Gastroesophageal sphincter (tissue), 4 donors: Measurements from ENCODE around the gene PAM. TPM values are rescaled to one million over a fixed set of nuclear protein-coding genes. Genes with fewer than 3 reads are reported as not detected.

Experiments
- ATAC-seq: fragments of 150-250 bp; one replicate; pipeline ENCODE4 v1.9.1; 2016; ENCODE audit warnings: mild to moderate bottlenecking, moderate library complexity
- H3K27ac ChIP-seq, 4 donors: fragments of 200-600 bp; sonication (generic) in 3 of 4; 1 replicate in 3 of 4; 2 replicates in 1 of 4; pipeline ENCODE4 v1.5.1; 2016 to 2019
- H3K27me3 ChIP-seq: fragments of 200-600 bp; sonication (generic); one replicate; pipeline ENCODE4 v1.5.1; 2019
- H3K36me3 ChIP-seq, 2 donors: fragments of 200-600 bp; sonication (generic); one replicate each; pipeline ENCODE4 v1.5.1; 2019; ENCODE audit warnings: control low read depth in 1 of 2
- H3K4me1 ChIP-seq, 3 donors: fragments of 200-600 bp; sonication (generic); 1 replicate in 2 of 3; 2 replicates in 1 of 3; pipeline ENCODE4 v1.5.1; 2016 to 2019; ENCODE audit warnings: control low read depth in 2 of 3
- H3K4me3 ChIP-seq, 2 donors: fragments of 200-600 bp; sonication (generic); one replicate each; pipeline ENCODE4 v1.5.1; 2019; ENCODE audit warnings: mild to moderate bottlenecking in 1 of 2, moderate library complexity in 1 of 2
- H3K9me3 ChIP-seq, 3 donors: fragments of 200-600 bp; sonication (generic); one replicate each; pipeline ENCODE4 v1.5.1; 2017 to 2019; ENCODE audit warnings: control low read depth in 2 of 3
- CTCF ChIP-seq, 4 experiments: fragments of 200-600 bp in 2 of 4; fragments of 450-650 bp in 2 of 4; sonication (generic) in 1 of 4; IDR thresholded peaks; one replicate each; pipeline ENCODE4 v1.5.1; 2017 to 2019; ENCODE audit warnings: antibody characterized with exemption in 4 of 4, mild to moderate bottlenecking in 2 of 4, moderate library complexity in 2 of 4
- EP300 ChIP-seq: sonication (generic); formaldehyde crosslinking; IDR thresholded peaks from one replicate; pipeline ENCODE4 v1.6.1; 2017; ENCODE audit warnings: antibody characterized with exemption, mild to moderate bottlenecking
- POLR2A ChIP-seq, 2 donors: fragments of 450-650 bp; IDR thresholded peaks; one replicate each; pipeline ENCODE4 v1.6.1; 2017; ENCODE audit warnings: antibody characterized with exemption in 2 of 2, mild to moderate bottlenecking in 2 of 2, moderate library complexity in 1 of 2
- POLR2AphosphoS5 ChIP-seq: sonication (generic); formaldehyde crosslinking; IDR thresholded peaks from one replicate; pipeline ENCODE4 v1.6.1; 2017; ENCODE audit warnings: antibody characterized with exemption
- WGBS, 2 donors: methylation state at CpG; one replicate each; pipeline ENCODE4 v1.1.5; 2018; ENCODE audit warnings: low coverage in 1 of 2; 5-methylcytosine and 5-hydroxymethylcytosine counted together
- total RNA-seq, 4 donors: library from RNA; depleted of rRNA; stranded (reverse); fragments of >200 nt; gene quantifications; one replicate each; pipeline ENCODE4 v1.1.0, GENCODE V29; 2016

The PAM gene
- total RNA-seq, 4 donors from 2014 or later, result 247 to 404 (median 311) TPM

GRCh38 chr5:102865510-102866236 is 110.6 kb downstream of the PAM start:
- peaks cover 5 to 58% (median 7%) of the 10 kb centered on the region in 3 donors for H3K4me1 ChIP-seq
- H3K9me3 ChIP-seq, result no peaks in the 10 kb centered on the region
- TF ChIP-seq POLR2A (IDR thresholded peaks at IDR 0.05), result peak; percentile 16 to 52
- peak; percentile 73 for TF ChIP-seq POLR2AphosphoS5
- no peak for TF ChIP-seq EP300
- TF ChIP-seq CTCF (IDR thresholded peaks at IDR 0.05), result peak in 1 of 4 experiments; percentile 16
- peak overlapping the region; percentile 64 to 74 for H3K4me3 ChIP-seq
- no peaks in the 10 kb centered on the region for H3K36me3 ChIP-seq
- H3K27me3 ChIP-seq, result no peaks in the 10 kb centered on the region
- H3K27ac ChIP-seq, result peak overlapping the region; percentile 70 to 96 (median 94)
- WGBS, 2 donors, result 2 to 3% methylated on average over 5 of the region's 54 CpGs
- ATAC-seq, result peak; percentile 83

GRCh38 chr5:102866237-102866600 is 111.1 kb downstream of the PAM start:
- peak overlapping the region; percentile 64 to 74 for H3K4me3 ChIP-seq
- H3K27me3 ChIP-seq, result no peaks in the 10 kb centered on the region
- no peaks in the 10 kb centered on the region for H3K36me3 ChIP-seq
- H3K9me3 ChIP-seq, result no peaks in the 10 kb centered on the region
- no peak for TF ChIP-seq POLR2A (IDR thresholded peaks at IDR 0.05)
- no peak for TF ChIP-seq CTCF (IDR thresholded peaks at IDR 0.05)
- no peak for TF ChIP-seq EP300
- no peak for TF ChIP-seq POLR2AphosphoS5
- H3K27ac ChIP-seq, result peak overlapping the region; percentile 70 to 96 (median 94)
- peaks cover 5 to 58% (median 7%) of the 10 kb centered on the region in 3 donors for H3K4me1 ChIP-seq
- peak; percentile 3 for ATAC-seq
- 0 to 2% methylated on average over 2 to 6 of the region's 7 CpGs for WGBS, 2 donors

GRCh38 chr5:102867992-102868662 is 113.0 kb downstream of the PAM start:
- H3K27me3 ChIP-seq, result no peaks in the 10 kb centered on the region
- H3K27ac ChIP-seq, result no peak overlapping the region
- WGBS, 2 donors, result 74 to 76% methylated on average over 3 of the region's 3 CpGs
- no peaks in the 10 kb centered on the region for H3K9me3 ChIP-seq
- ATAC-seq, result no peak
- H3K4me3 ChIP-seq, result peak overlapping the region in 1 of 2 donors; percentile 74
- H3K4me1 ChIP-seq, result peaks cover 5 to 50% (median 7%) of the 10 kb centered on the region in 3 donors
- H3K36me3 ChIP-seq, result peaks cover 0 to under 1% of the 10 kb centered on the region in 2 donors
- TF ChIP-seq CTCF (IDR thresholded peaks at IDR 0.05), result no peak
- TF ChIP-seq POLR2AphosphoS5, result no peak
- TF ChIP-seq EP300, result no peak
- TF ChIP-seq POLR2A (IDR thresholded peaks at IDR 0.05), result no peak

- H3K36me3 ChIP-seq, result peaks cover 0 to 5% of the 10 kb centered on the region in 2 donors
- TF ChIP-seq POLR2A (IDR thresholded peaks at IDR 0.05) (no peak), POLR2AphosphoS5 (no peak)
- H3K4me3 ChIP-seq, result no peak overlapping the region
- H3K27ac ChIP-seq, result no peak overlapping the region
- WGBS, 2 donors, result 86 to 100% methylated on average over 1 of the region's 1 CpG
- H3K4me1 ChIP-seq, result peaks cover 5 to 39% (median 6%) of the 10 kb centered on the region in 3 donors
- H3K27me3 ChIP-seq, result no peaks in the 10 kb centered on the region
- no peaks in the 10 kb centered on the region for H3K9me3 ChIP-seq
- ATAC-seq, result no peak
Measured at GRCh38 chr5:102869230-102869629, 114.1 kb downstream of the PAM start.

- Histone ChIP-seq H3K36me3 (peaks cover 0 to 5% of the 10 kb centered on the region in 2 donors), H3K27me3 (no peaks in the 10 kb centered on the region), H3K27ac (no peak overlapping the region), H3K9me3 (no peaks in the 10 kb centered on the region), H3K4me3 (no peak overlapping the region), H3K4me1 (peaks cover 0 to 25% (median 4%) of the 10 kb centered on the region in 3 donors)
- ATAC-seq, result no peak
- TF ChIP-seq EP300 (no peak), POLR2AphosphoS5 (no peak), POLR2A (IDR thresholded peaks at IDR 0.05) (no peak), CTCF (IDR thresholded peaks at IDR 0.05) (no peak)
- WGBS, 2 donors, result 73 to 82% methylated on average over 2 to 9 of the region's 11 CpGs
Measured at GRCh38 chr5:102873379-102873932, 118.4 kb downstream of the PAM start.
